Prostate gland (tissue), 2 donors: Measurements from ENCODE around the gene GPC2. TPM values are rescaled to one million over a fixed set of nuclear protein-coding genes. Genes with fewer than 3 reads are reported as not detected.

Experiments used
- DNase-seq: peaks from one replicate; pipeline ENCODE4 v3.0.0-alpha.2; 2019; ENCODE audit warnings: low spot score
- H3K27ac ChIP-seq, 2 donors: fragments of 200-600 bp; sonication (generic); 2 replicates each; pipeline ENCODE4 v1.5.1; 2017 to 2019
- H3K27me3 ChIP-seq: fragments of 200-600 bp; sonication (generic); replicated peaks from 2 replicates; pipeline ENCODE4 v1.5.1; 2019; ENCODE audit not compliant: insufficient read depth
- H3K36me3 ChIP-seq, 2 donors: fragments of 200-600 bp; sonication (generic); 1 replicate in 1 of 2; 2 replicates in 1 of 2; pipeline versions ENCODE4 v1.5.1 to v1.8.1; 2017 to 2019
- H3K4me1 ChIP-seq: fragments of 200-600 bp; sonication (generic); replicated peaks from 2 replicates; pipeline ENCODE4 v1.5.1; 2019
- H3K4me3 ChIP-seq, 2 donors: fragments of 200-600 bp; sonication (generic); 2 replicates each; pipeline ENCODE4 v1.5.1; 2017 to 2019
- H3K9me3 ChIP-seq: fragments of 200-600 bp; sonication (generic); 2 replicates; pipeline ENCODE4 v1.5.1; 2017
- POLR2A ChIP-seq: fragments of 450-650 bp; IDR thresholded peaks from one replicate; pipeline ENCODE4 v1.6.1; 2016; ENCODE audit warnings: antibody characterized with exemption, mild to moderate bottlenecking
- POLR2AphosphoS5 ChIP-seq: sonication (generic); formaldehyde crosslinking; IDR thresholded peaks from one replicate; pipeline ENCODE4 v1.6.1; 2017; ENCODE audit warnings: antibody characterized with exemption
- WGBS: methylation state at CpG from one replicate; pipeline ENCODE4 v1.1.5; 2018; 5-methylcytosine and 5-hydroxymethylcytosine counted together
- intact Hi-C: fragments of 100-400 bp; cut with DNase I; formaldehyde crosslinking; loops from one replicate; pipeline ENCODE4 v1.14.2; 2022
- total RNA-seq, 2 donors: library from RNA; depleted of rRNA; stranded (reverse); fragments of >200 nt; gene quantifications; one replicate each; pipeline ENCODE4 v1.1.0, GENCODE V29; 2016
- TF ChIP-seq, protein P1 (sequence below), 4 experiments: fragments of 200-600 bp in 2 of 4; fragments of 450-650 bp in 2 of 4; sonication (generic) in 2 of 4; IDR thresholded peaks; 1 replicate in 3 of 4; 2 replicates in 1 of 4; pipeline ENCODE4 v1.5.1; 2016 to 2019; ENCODE audit warnings: antibody characterized with exemption in 4 of 4, mild to moderate bottlenecking in 2 of 4, moderate library complexity in 2 of 4

The GPC2 gene
- total RNA-seq, 2 donors from 2014 or later: 1.7 to 2.8 TPM

- DNase-seq: no peak
- Histone ChIP-seq H3K4me1 (no peaks in the 10 kb centered on the region), H3K36me3 (no peaks in the 10 kb centered on the region), H3K27ac (no peak overlapping the region), H3K27me3 (no peaks in the 10 kb centered on the region), H3K9me3 (no peaks in the 10 kb centered on the region), H3K4me3 (peak overlapping the region; percentile 20)
- intact Hi-C loops: no loop called here
- TF ChIP-seq, protein P1, sequence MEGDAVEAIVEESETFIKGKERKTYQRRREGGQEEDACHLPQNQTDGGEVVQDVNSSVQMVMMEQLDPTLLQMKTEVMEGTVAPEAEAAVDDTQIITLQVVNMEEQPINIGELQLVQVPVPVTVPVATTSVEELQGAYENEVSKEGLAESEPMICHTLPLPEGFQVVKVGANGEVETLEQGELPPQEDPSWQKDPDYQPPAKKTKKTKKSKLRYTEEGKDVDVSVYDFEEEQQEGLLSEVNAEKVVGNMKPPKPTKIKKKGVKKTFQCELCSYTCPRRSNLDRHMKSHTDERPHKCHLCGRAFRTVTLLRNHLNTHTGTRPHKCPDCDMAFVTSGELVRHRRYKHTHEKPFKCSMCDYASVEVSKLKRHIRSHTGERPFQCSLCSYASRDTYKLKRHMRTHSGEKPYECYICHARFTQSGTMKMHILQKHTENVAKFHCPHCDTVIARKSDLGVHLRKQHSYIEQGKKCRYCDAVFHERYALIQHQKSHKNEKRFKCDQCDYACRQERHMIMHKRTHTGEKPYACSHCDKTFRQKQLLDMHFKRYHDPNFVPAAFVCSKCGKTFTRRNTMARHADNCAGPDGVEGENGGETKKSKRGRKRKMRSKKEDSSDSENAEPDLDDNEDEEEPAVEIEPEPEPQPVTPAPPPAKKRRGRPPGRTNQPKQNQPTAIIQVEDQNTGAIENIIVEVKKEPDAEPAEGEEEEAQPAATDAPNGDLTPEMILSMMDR (IDR thresholded peaks at IDR 0.05): no peak
- WGBS: 52% methylated on average over 14 of the region's 14 CpGs
Observed at GRCh38 chr7:100176096-100177044, 811 bp downstream of the GPC2 start.

GRCh38 chr7:100175296-100175935 is 1.8 kb downstream of the GPC2 start:
- no peak overlapping the region for H3K4me3 ChIP-seq
- H3K36me3 ChIP-seq: no peaks in the 10 kb centered on the region
- 93% methylated on average over 14 of the region's 14 CpGs for WGBS
- H3K27ac ChIP-seq: no peak overlapping the region
- DNase-seq: no peak
- H3K9me3 ChIP-seq: no peaks in the 10 kb centered on the region
- H3K4me1 ChIP-seq: no peaks in the 10 kb centered on the region
- intact Hi-C loops: no loop called here
- H3K27me3 ChIP-seq: no peaks in the 10 kb centered on the region
- TF ChIP-seq, protein P1 (IDR thresholded peaks at IDR 0.05): no peak
- TF ChIP-seq POLR2A (no peak), POLR2AphosphoS5 (no peak)

- Histone ChIP-seq H3K36me3 (no peaks in the 10 kb centered on the region), H3K4me3 (no peak overlapping the region), H3K27me3 (no peaks in the 10 kb centered on the region), H3K4me1 (no peaks in the 10 kb centered on the region), H3K27ac (no peak overlapping the region), H3K9me3 (no peaks in the 10 kb centered on the region)
- no peak for DNase-seq
- TF ChIP-seq POLR2A (no peak), POLR2AphosphoS5 (no peak)
- TF ChIP-seq, protein P1 (IDR thresholded peaks at IDR 0.05): no peak
- intact Hi-C loops: no loop called here
- WGBS: 92% methylated on average over 5 of the region's 5 CpGs
Observed at GRCh38 chr7:100174582-100174981, 2.6 kb downstream of the GPC2 start.

DNA sequence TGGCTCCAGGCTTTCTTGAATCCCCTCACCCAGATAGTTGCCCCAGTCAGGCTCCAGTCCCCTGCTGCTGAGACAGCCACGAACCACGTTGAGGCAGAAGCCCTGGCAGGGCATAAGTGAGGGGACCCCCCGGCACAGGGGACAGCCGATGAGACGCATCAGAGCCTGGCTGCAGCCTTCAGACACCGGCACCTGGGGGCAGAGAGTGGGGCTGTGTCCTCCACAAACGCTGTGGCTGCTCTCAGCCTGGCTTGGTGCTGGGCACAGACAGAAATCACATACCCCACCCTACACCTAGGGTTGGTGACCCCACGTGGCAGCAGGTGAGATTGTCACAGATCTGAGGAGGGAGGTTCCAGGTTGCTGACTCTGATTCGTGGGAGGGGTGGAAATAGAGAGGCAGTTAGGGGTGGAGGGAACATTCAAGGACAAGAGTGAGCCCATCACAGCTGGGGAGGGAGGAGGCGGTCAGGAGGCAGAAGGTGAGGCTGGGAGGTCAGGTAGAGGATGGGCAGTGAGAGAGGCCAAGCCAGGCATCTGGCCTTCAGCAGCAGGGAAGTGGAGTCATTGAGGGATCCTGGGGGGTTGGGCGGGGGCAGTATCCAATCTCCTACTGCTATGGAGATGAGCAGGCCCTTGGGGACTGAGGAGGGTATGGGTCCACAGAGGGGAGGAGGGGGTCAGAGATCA is 3.2 kb downstream of the GPC2 start:
- TF ChIP-seq, protein P1 (IDR thresholded peaks at IDR 0.05): no peak
- TF ChIP-seq POLR2A (no peak), POLR2AphosphoS5 (no peak)
- intact Hi-C loops: no loop called here

More for the DNA sequence above, 3.2 kb downstream of the GPC2 start:
- Histone ChIP-seq H3K36me3 (no peaks in the 10 kb centered on the region), H3K4me1 (no peaks in the 10 kb centered on the region), H3K27me3 (no peaks in the 10 kb centered on the region), H3K4me3 (no peak overlapping the region), H3K27ac (no peak overlapping the region), H3K9me3 (no peaks in the 10 kb centered on the region)
- 95% methylated on average over 11 of the region's 11 CpGs for WGBS
- no peak for DNase-seq
